Right forelimb (tissue), 1 donor: ENCODE measurements around the gene FBXL17.

Experiments used
- DNase-seq: peaks from one replicate; pipeline ENCODE4 v3.0.0-alpha.2; 2018

FBXL17 gene

DNA sequence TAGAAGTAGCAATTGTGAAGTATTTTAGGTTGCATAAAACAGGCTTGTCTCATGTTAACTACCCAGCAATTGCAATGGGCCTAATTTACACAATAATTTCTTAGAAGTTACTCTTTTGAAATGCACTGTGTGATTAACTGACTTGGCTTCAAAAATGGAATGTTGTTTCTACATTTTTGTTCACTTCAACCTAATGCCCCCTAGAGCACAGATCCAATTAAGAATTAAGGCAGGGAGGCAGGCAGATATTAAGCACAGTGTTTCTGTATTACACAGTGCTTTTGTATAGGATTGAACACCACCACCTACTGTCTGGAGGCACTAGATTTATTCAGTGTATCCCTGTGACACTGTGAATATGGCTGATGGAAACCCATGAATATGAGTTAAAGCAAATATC is 302.1 kb downstream of the FBXL17 start:
- no peak for DNase-seq

DNA sequence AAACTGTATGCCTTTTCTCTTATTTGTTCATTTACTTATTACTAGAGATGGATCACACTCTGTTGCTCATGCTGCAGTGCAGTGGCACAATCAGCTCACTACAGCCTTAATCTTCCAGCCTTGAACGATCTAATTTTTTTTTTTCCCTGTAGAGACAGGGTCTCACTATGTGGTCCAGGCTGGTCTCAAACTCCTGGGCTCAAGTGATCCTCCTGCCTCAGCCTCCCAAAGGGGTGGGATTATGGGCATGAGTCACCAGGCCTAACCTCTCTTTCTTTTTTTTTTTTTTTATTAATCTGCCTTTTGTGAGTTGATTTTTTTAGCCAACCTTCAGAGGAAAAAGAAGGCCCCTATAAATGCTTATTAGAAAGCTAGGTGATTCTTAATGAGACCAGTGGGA is 303.0 kb downstream of the FBXL17 start:
- DNase-seq: no peak

DNA sequence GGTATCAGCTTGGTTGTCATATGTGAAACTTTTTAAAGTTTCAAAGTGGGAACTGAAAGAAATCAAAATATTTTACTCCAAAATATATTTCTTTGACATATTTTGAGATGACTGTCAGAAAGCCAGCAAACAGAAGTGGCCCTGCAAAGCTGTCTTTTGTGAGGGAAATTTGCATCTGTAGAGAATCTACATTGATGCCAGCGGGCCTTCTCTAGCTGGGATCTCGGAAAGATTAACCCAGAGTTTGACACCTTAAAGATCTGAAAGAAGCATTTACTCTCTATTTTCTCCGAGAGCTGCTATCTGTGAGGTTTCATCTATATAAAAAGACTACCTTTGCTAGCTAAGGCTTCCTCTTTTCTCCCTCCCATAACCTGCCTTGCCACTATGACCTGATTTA is 303.6 kb downstream of the FBXL17 start:
- DNase-seq: no peak

DNA sequence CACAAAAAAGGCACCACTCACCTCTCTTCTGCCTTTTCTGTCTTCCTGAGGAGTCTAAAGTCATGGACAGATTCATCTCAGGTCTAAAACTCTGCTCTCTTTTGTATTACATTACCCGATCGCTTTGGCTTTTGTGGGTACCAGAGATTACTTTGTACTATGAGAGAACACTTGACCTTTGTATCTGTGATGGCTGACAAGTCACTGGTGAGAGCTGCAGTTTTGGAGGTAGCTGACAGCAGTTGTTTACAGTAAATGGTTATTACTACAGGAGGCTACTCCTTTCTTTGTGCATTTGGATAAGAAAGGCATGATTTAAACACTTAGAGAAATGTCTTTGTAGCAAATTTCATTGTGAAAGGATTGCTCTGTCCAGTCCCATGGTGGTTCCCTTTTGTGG is 307.3 kb downstream of the FBXL17 start:
- DNase-seq: no peak

DNA sequence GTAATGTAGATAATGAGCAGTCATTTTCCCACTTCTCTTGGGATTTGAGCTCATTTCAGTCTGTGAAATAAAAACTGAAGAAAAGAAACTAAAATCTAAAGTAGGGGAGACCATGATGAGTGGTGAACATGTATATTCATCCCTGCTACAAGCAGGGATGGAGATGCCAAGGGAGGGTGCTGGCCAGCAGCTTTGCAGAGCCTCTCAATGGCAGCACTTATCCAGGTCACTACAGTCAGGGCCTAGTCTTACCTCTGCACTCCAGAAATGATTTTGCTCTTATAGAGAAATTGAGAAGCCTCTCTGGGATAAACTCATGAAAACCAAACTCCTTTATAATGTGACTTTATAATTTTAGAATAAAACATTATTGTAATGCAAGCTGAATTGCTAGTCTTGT is 317.6 kb downstream of the FBXL17 start:
- DNase-seq: no peak

DNA sequence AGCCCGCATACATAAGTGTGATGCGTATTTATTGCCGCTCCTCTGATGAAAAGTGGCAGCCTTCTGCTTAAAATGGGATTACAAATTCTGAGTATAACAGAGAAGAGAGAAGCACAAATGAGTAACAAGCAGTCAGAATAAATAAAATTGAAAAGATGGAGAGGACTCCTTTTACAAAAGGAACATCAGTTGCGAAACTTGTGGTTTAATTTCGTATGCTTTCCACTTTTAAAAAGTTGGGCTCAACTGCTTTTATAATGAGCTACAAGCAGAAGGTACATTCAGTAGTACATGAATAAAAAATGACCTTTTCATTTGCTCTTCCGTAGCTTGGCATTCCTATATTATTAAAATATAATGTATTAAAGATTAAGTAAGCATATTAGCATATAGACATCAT is 320.0 kb downstream of the FBXL17 start:
- no peak for DNase-seq

DNA sequence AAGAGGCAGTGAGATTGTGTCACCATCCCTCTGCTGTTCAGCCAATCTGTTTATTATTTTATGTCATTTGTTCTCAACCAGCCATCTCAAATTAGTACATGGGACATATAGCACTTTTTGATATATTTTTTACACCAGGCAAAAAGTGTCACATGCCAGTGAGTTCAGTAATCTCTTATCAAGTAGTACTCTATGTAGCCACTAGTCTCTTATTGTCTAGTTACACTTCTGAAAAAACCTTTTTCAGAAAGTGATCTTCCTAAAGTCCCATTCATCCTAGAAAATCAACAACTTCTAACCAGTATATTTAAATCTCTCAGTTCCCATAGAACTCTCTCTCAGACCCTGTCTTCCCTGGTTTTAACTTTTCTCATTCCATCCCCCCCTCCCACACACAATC is 321.6 kb downstream of the FBXL17 start:
- DNase-seq: no peak

DNA sequence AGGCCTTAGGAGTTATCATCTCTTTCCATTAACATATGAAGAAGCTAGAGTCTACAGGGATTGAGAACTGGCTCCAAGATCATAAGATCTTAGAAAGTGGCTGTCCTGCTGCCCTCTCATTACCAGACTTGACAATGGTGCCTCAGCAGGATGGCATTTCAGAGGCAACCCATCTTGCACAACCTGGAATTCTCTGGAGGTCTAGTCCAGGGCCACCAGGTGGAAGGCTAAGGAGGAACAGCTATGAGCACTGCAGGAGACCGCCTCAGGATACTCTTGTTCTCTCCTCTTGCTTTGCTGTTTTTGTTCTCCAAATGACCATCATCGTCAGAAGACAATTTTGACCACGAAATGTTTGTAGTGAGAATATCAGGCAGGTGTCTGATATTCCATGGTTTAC is 322.6 kb downstream of the FBXL17 start:
- DNase-seq: no peak

DNA sequence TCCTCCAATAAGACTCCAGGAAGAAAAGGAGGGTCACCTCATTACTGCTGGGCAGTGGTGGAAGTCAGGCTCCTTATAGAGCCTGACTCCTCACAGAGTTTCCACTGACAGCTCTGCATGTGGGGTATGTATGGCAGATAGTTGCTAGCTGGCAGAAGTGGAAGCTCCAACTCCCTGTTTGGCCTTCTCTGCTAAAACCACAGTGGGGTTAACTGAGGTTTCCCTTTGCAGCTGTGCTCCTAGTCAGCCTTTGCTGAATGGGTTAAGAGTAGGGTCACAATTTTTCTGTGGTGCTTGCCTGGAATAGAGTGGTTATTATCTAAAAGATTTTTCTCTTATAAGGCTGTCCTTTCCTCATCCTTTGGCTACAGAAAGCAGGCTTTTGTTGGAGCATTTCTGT is 327.5 kb downstream of the FBXL17 start:
- DNase-seq: no peak

DNA sequence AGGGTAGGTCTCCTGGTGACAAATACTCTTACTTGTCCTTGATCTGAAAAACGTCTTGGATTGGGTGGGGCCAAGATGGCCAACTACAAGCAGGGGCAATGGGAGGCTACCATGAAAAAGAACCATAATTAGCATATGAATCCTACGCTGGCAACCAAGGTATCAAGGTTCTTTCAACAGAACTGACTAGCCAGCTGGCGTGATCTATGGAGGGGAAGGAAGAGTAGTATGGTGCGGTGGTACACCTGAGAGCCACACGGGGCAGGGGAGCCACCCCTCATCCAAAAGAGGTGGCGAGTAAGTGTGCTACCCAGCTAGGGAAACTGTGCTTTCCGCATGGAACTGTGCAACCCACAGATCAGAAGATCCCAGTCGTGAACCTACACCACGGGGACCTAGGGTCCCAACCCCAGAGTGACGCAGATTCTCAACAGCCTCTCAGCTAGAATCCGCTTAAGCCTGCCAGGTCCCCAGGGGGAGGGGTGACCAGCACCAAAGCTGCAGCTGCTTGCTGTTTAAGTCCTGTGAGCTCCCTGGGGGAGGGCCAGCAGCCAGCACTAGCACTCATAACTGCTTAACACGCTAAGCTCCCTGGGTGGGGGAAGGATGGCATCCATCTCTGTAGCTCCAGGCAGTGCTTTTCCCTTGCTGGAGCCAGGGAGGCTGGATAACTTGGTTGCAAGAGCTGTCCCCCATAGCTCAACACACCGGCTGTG is 334.8 kb downstream of the FBXL17 start:
- no peak for DNase-seq

DNA sequence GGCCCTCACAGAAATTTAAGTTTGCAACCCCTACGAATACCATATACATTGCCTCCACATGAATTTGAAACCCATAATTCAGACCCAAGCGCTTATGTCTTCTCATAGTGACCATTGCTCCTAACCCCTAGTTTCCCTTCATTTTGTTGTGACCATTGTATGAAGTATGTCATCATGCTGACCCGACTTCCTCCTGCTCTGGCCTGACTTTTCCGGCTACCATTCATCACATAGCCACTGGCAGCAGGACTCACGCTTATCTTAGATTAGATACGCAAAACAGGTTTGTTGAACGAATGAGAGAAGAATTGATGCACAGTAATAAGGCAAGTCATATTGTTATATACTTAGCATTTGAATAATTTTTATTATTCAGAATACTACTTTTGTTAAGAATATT is 345.4 kb downstream of the FBXL17 start:
- DNase-seq: no peak

DNA sequence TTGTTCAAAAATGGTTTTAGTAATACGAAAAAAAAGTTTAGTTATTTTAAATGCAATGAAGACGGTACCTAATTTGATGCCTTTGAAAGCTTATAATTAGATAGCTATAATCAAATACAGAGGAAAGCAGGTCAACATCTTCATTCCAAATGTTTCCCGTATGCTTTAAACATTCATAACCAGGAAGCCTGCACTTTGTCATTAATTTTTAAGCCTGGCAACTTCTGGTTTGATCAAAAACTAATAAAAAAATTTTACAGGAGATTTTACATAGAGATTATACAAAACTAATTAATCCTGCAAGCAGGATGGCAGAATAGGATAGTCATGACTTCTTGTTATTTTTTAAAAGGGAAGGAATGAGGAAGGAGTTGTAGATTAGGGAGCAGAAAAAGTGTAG is 353.0 kb downstream of the FBXL17 start:
- no peak for DNase-seq

DNA sequence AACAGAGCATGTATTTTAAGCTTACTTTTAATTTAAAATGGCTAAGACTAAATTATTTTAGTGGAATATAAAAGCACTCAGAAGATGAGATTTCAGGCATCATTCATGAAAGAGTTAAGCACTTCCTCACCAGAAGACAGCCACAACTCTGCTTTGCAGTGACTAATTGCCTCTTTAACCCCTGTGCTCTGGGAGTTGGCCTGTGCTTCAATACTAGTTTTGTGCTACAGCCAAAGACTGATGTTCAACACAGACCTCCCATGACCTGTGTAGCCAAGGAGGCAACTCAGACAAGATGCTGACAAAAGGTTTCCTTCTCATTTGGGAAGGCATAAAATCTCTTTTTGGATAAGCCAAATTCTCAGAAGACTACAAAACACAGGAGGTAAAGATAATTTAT is 353.5 kb downstream of the FBXL17 start:
- DNase-seq: no peak

DNA sequence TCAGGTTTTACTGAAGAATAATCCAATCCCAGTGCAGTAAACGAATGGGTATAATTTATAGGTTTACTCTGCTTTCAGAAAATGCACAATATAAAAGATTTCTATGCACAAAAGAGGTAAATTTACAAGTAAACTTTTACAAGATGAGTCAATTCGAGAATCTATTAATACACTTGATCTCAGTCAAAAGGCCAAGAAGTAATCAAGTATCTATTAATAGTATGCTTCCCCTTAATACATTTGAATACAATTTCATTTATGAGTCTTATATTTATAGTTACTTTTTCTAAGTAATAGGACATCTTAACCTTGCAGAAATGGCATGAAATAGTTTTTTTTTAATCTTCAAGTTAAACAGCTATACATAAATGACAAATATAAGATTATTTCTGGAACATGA is 355.9 kb downstream of the FBXL17 start:
- DNase-seq: no peak

DNA sequence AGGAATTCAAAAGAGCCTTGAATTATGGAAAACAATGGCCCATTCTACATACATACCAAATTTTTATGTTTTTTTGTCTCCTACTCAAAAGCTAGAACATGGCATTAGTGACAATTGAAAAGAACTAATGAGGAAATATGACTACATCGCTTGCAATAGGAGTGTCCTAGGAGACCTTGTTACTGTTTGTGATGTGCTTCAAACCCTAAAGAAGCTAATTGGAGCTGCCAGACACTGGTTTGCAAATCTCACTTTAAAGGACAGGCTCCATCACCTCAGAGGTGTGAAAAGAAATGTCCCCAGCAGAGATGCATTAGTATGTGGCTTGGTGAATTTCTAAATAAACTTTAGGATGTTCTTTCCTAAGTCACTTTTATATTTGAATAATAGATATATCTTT is 356.9 kb downstream of the FBXL17 start:
- no peak for DNase-seq

DNA sequence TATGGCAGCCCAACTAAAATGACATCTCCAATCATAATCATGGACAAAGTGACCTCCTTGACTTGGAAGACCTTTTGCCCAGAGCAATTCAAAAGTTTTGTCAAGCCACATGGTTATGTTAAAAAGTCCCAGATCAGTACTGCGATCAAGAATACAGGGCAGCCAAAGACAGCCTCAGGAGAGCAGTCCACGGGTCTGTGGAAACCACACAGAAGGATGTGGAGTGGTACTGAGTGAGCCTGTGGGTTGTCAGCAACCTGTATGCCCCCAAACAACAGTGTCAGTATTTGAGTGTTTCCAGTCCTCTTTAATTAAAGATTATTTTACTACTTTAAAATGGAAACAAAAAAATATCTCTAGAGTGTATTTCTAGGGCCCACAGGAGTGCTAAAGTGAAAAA is 365.8 kb downstream of the FBXL17 start:
- no peak for DNase-seq

DNA sequence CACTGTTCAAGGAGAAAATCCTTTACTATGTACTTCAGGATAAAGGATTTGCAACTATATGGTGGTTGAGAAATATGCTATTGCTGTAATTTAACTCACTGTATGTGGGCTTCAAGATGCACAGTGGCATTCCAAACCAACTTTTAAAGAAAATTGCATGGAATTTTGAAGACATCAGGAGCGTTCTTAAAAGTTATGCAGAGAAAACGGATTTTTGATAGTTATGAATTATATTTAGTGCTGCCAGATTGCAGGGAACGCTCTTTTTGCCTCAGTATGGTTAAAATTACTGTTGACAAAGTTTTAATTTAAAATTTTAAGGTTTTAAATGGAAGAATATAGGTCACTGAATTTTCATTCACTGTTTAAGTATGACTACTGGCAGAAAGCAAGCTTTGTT is 375.1 kb downstream of the FBXL17 start:
- no peak for DNase-seq

DNA sequence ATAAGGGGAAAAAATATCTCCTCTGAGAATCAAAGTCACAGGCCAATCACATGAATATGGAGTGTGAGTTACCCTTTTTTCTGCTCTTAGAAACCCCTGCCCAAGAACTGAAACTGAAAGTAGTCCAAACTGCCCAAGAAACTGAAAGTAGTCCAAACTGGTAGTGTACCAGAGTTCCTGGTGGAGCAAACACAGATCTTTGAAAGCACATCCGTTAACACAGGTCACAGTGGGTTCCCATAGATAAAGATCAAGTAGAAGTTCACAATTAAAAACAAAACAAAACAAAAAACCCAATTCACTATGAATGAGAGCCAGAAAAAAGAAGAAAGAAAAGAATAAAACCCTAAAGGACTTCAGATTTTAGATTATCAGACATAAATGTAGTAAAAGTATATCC is 378.7 kb downstream of the FBXL17 start:
- no peak for DNase-seq

DNA sequence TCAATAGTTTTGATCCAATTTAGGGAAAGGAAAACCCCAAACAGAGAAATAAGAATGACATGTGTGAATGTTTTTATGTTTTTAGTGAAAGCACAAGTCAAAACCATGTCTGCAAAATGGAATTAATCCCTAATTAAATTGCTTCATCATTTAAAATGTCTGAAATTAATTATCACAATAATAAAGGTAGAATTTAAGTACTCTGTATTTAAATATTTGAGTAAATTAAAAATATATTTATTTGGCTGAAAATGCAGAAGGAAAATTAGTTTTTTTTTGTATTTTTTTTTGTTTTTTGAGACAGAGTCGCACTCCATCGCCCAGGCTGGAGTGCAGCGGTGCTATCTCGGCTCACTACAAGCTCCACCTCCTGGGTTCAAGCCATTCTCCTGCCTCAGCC is 380.7 kb downstream of the FBXL17 start:
- DNase-seq: no peak

DNA sequence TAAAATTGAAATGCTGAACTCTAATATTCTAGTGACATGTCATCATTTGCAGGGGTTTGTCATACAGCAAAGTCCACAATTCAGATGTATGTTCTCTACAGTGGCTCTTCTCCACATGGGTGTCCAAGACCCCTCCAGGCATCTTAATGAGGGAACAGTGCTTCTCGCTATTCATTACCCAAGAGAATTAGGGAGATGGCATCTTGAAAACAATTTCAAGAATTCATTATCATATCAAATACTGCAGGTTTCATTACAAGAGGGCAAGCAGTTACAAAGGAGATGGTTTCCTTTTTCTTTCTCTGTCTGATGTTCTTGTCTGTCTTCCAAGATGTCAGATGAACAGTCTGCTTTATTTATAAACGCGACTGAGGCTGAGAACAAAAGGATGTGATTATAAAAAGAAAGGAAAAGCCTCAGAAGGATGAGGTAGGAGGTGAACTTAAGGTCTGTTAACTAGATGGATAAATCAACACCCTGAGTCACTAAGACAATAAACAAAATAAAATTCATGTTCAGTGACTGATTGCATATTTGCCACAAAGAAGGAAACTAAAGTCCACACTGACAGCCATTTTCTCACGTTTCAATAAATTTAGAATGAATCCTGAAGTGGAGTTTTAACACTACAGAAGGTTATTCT is 384.4 kb downstream of the FBXL17 start:
- no peak for DNase-seq

DNA sequence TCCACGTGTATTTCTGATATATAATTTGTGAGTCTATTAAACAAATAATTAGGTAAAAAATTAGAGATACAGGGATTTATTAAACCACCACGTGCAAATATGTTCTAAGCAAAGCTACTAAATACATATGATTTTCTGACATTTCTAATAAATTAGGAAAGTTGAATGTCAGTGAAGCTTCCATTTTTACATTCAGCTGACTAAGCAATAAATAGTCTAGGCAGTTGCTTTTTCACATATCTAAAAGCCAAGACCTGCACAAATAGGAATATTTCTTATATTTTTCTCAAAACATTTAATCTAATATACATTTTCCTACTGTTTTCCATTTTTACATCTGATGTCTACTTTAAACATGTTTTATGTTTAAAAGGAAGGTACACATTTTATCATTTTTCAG is 388.6 kb downstream of the FBXL17 start:
- no peak for DNase-seq

DNA sequence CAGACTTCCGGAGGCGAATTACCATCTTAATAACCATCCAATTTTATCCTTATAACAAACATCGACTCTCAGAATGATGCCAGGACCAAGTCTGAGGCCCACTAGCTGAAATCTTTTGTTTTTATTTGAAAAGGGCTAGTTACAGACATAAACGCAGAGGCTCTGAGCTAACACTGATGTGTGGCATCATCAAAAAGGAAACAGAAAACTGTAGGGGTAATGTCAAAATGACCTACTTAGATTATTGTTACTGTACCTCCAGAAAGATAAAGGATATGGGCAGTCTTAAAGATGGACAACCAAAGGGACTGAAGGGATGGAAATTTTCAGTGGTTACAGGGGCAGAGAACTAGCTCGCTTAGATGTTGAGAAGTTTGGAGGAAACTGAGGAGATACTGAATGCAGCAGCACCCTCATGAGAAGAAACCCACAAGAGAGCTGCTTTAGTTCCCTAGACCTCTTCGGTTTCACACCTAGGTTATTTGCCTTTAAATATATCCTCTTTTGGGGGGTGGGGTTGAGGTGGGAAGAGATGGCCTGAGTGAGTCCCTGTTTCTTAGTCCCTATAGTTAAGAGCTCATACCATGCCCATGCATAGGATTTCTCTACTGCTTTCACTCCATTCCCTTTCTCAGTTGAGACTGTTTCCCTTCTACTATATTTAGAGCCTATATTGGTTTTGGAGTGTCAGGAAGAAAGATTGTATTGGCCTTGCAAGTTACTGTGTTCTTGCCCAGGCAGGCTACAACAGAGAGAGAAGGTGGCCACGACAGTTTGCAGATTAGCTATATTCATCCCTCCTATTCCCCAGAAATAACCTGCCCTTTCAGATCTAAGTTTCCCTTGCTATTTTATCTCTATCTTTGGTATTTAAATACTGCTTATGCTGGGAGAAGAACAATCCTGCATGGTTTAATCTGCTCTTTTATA is 390.8 kb downstream of the FBXL17 start:
- no peak for DNase-seq

DNA sequence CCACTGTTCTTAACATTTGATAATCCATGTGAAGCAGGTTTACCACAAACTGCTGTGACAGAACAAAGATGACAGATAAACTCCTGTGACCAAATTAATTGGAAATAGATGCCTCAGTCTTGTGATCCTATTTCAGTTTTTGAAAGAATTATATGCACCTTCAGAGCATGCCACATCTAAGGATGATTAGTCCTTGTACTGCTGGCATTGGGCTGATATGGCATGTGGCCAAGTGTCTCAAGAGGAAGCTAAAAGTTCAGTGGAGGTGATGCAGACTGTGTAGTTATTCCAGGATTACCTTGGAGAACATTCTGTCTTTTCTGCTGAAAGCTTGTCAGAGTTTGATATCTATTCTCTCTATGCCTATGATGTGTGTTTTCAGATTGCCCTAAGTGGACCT is 396.8 kb downstream of the FBXL17 start:
- no peak for DNase-seq
